K562 (cell line): ENCODE results near the gene GAMT. TPM values are rescaled to one million over a fixed set of nuclear protein-coding genes. Genes with fewer than 3 reads are reported as not detected.
A peak's percentile ranks its signal among the peaks of the same experiment; 100 is the strongest.

ENCODE experiments used
- BCL6 ChIP-seq: fragments of 250-450 bp; sonication (Bioruptor Pico); IDR thresholded peaks from 2 replicates; pipeline ENCODE4 v1.4.0; 2020
- CBX5 ChIP-seq: IDR thresholded peaks from 2 replicates; pipeline ENCODE4 v1.6.1; 2014; ENCODE audit warnings: low read depth, borderline replicate concordance
- CREM ChIP-seq: IDR thresholded peaks from 2 replicates; pipeline ENCODE4 v1.6.1; 2014; ENCODE audit warnings: antibody characterized with exemption, low read depth
- CTCFL ChIP-seq: IDR thresholded peaks from 2 replicates; pipeline ENCODE4 v1.6.1; 2011; ENCODE audit warnings: borderline replicate concordance, low read depth, mild to moderate bottlenecking, moderate library complexity, low read length; ENCODE audit not compliant: insufficient read depth, poor library complexity, severe bottlenecking
- E2F5 ChIP-seq: sonication (generic); formaldehyde crosslinking; IDR thresholded peaks from 2 replicates; pipeline ENCODE4 v1.8.0; 2022; ENCODE audit warnings: mild to moderate bottlenecking, missing genetic modification reagents
- EZH2 ChIP-seq: IDR thresholded peaks from 2 replicates; pipeline ENCODE4 v1.6.1; 2012; ENCODE audit warnings: low read depth, mild to moderate bottlenecking, inconsistent platforms, low read length, borderline replicate concordance
- HDAC2 ChIP-seq: fragments of 450-650 bp; IDR thresholded peaks from 2 replicates; pipeline ENCODE4 v1.6.1; 2016; ENCODE audit warnings: mild to moderate bottlenecking
- KAT8 ChIP-seq: fragments of 450-650 bp; IDR thresholded peaks from 2 replicates; pipeline ENCODE4 v1.6.1; 2016; ENCODE audit warnings: low read depth, mild to moderate bottlenecking
- MCM3 ChIP-seq: fragments of 450-650 bp; IDR thresholded peaks from 2 replicates; pipeline ENCODE4 v1.6.1; 2016
- PCBP1 ChIP-seq: fragments of 200-400 bp; formaldehyde crosslinking; IDR thresholded peaks from 2 replicates; pipeline ENCODE4 v1.6.1; 2018; ENCODE audit warnings: mild to moderate bottlenecking, low read depth, low read length; ENCODE audit not compliant: poor library complexity, severe bottlenecking
- STAT6 ChIP-seq: sonication (generic); formaldehyde crosslinking; IDR thresholded peaks from 2 replicates; pipeline ENCODE4 v1.8.1; 2023; ENCODE audit warnings: mild to moderate bottlenecking, missing genetic modification reagents
- TAF9B ChIP-seq: fragments of 450-650 bp; IDR thresholded peaks from 2 replicates; pipeline ENCODE4 v1.6.1; 2018; ENCODE audit warnings: mild to moderate bottlenecking; ENCODE audit not compliant: partially characterized antibody
- TRIM24 ChIP-seq, 2 experiments: fragments of 450-650 bp; IDR thresholded peaks; 2 replicates each; pipeline ENCODE4 v1.6.1; 2016
- UBTF ChIP-seq, 2 experiments: IDR thresholded peaks; 2 replicates each; pipeline ENCODE4 v1.6.1; 2012; ENCODE audit warnings: improper control_type of control experiment in 2 of 2, low read depth in 2 of 2, low read length in 2 of 2, borderline replicate concordance in 1 of 2
- ZNF57 ChIP-seq: fragments of 450-650 bp; formaldehyde crosslinking; IDR thresholded peaks from 2 replicates; pipeline ENCODE4 v1.4.0; 2020; ENCODE audit warnings: mild to moderate bottlenecking, moderate library complexity
- ZNF77 ChIP-seq: fragments of 250-450 bp; sonication (Bioruptor Pico); IDR thresholded peaks from 2 replicates; pipeline ENCODE4 v1.5.0; 2020
- ZZZ3 ChIP-seq: fragments of 450-650 bp; IDR thresholded peaks from 2 replicates; pipeline ENCODE4 v1.6.1; 2016; ENCODE audit warnings: antibody characterized with exemption, mild to moderate bottlenecking, moderate library complexity
- polyA plus RNA-seq, 8 experiments: library from polyadenylated mRNA; depleted of rRNA in 4 of 8; stranded (reverse) in 5 of 8; unstranded in 3 of 8; fragments of >200 nt; fragmentation: Nextera tagmentation in 2 of 8; fragmentation: Illumina TruSeq in 1 of 8; extraction: Ambion mirVana in 2 of 8; extraction: Trizol in 1 of 8; gene quantifications; 2 replicates each; pipeline versions ENCODE4 v1.2.1 to v1.2.3, GENCODE V29; 2011 to 2014; ENCODE audit warnings: inconsistent platforms in 1 of 8, missing spikeins in 1 of 8
- total RNA-seq, 7 experiments: library from RNA; depleted of rRNA in 6 of 7; stranded (reverse); fragments of >200 nt in 6 of 7; fragmentation: Illumina TruSeq in 2 of 7; extraction: Trizol in 2 of 7; gene quantifications; 2 replicates each; pipeline versions ENCODE4 v1.2.1 to v1.2.3, GENCODE V29; 2011 to 2021; ENCODE audit warnings: low replicate concordance in 1 of 7
- TF ChIP-seq, protein P1 (sequence below): fragments of 200-800 bp; sonication (Bioruptor generic); IDR thresholded peaks from 2 replicates; pipeline ENCODE4 v1.6.1; 2017; ENCODE audit warnings: missing genetic modification characterization, missing compliant biosample characterization

Gene GAMT
- total and polyA plus RNA-seq, 9 of the 15 experiments (the other 6 are each of a cell fraction or from before 2014, with no cell fraction given), result 1.3 to 35.3 (median 27.2) TPM

DNA sequence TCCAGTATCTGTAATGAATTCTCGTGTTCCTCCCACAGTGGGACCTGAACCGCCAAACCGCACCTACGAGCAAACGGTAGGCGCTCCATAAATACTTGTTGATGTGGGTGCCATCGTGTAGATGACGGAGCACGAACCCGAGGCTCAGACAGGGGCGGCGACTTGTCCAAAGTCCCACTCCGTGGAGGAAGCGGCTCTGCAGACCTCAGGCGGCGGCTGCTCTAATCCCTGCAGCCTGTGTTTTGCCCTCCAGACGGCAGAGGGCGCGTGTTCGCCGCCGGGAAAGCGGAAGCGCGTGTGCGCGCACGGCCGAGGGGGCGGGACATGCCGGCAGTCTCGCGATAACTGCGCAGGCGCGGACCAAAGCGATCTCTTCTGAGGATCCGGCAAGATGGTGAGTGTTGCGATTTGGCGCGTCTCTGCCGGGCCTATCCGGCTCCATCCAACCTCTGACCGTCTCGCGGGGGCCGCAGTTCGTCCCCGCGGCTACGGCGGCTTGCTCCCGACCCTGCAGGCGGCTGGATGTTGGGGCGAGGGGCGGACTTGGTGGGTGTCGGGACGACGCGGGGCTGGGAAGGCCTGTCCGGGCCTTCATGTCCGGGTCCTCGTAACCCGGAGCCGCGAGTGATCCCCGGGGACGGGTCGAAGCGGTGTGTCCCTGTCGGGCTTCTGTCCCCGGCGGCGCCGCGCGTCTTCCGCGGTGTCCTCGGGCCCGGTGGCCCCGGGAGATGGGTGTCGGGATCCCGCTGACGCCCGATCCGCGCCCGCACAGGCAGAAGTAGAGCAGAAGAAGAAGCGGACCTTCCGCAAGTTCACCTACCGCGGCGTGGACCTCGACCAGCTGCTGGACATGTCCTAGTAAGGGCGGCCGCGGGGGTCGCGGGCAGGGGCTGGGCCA, 36.9 kb upstream of the GAMT start, which contains the start of gene RPS15 (continued):
- peak; percentile 84 for TF ChIP-seq CTCFL
- TF ChIP-seq TRIM24 (IDR thresholded peaks at IDR 0.05), result peak in 1 of 2 experiments; percentile 75; a peak in 2 of 4 replicates
- TF ChIP-seq CBX5, result 0 out of 2 replicates have a peak, but pooled peaks have one; percentile 15
- peak in 1 of 2 experiments; percentile 56; a peak in 1 of 4 replicates for TF ChIP-seq UBTF (IDR thresholded peaks at IDR 0.05; ENCODE audit: borderline replicate concordance in 1 of 2, low read depth in 2 of 2, low read length in 2 of 2)
- TF ChIP-seq ZNF57 (CRISPR knock-in tag), result no peak
- TF ChIP-seq E2F5 (CRISPR knock-in tag), result 0 out of 2 replicates have a peak, but pooled peaks have one; percentile 48
- peak; percentile 100 for TF ChIP-seq TAF9B
- TF ChIP-seq, protein P1, sequence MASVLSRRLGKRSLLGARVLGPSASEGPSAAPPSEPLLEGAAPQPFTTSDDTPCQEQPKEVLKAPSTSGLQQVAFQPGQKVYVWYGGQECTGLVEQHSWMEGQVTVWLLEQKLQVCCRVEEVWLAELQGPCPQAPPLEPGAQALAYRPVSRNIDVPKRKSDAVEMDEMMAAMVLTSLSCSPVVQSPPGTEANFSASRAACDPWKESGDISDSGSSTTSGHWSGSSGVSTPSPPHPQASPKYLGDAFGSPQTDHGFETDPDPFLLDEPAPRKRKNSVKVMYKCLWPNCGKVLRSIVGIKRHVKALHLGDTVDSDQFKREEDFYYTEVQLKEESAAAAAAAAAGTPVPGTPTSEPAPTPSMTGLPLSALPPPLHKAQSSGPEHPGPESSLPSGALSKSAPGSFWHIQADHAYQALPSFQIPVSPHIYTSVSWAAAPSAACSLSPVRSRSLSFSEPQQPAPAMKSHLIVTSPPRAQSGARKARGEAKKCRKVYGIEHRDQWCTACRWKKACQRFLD (CRISPR knock-in tag), result no peak
- TF ChIP-seq STAT6, result no peak
- peak; percentile 93 for TF ChIP-seq CREM
- peak; percentile 39; the same call in 1 of the 2 replicates for TF ChIP-seq HDAC2
- peak; percentile 100 for TF ChIP-seq ZZZ3
- no peak for TF ChIP-seq ZNF77 (CRISPR knock-in tag)
- peak; percentile 83 for TF ChIP-seq PCBP1
- TF ChIP-seq EZH2, result no peak
- no peak for TF ChIP-seq KAT8
- no peak for TF ChIP-seq BCL6 (CRISPR knock-in tag)
- TF ChIP-seq MCM3, result no peak
